Hepatocyte (in vitro differentiated cells): ENCODE data around the gene PRR19.

ENCODE experiments used
- EZH2 ChIP-seq: fragments of 200-600 bp; sonication (generic); IDR thresholded peaks from 2 replicates; pipeline ENCODE4 v1.6.1; 2016; ENCODE audit warnings: antibody characterized with exemption, mild to moderate bottlenecking, borderline replicate concordance
- TF ChIP-seq, protein P1 (sequence below): fragments of 200-600 bp; sonication (generic); IDR thresholded peaks from 2 replicates; pipeline ENCODE4 v1.5.1; 2016; ENCODE audit warnings: antibody characterized with exemption, mild to moderate bottlenecking; ENCODE audit not compliant: poor library complexity

DNA sequence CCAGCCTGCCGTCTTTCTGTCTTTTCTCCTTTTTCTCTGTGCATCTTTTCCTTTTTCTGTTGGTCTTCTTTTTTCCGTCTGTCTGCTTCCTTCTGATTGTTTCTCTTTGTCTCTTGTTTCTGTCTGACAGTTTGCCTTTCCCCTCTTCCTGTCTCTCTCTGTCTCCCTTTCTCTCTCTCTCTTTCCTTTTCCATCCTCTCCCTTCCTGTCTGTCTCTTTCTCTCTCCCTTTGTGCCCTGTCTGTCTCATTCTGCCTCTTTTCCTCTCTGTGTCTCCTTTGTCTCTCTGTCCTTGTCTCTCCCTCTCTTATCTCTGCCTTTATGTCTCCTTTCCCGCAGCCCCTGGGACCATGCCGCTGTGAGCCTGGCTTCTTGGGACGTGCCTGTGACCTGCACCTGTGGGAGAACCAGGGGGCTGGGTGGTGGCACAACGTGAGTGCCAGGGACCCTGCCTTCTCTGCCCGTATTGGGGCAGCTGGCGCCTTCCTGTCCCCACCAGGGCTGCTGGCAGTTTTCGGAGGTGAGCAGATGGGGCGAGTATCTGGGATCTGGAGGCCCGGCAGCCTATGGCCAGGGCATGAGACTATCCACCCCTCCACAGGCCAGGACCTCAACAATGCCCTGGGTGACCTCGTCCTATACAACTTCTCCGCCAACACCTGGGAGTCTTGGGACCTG is 32.9 kb downstream of the PRR19 start:
- TF ChIP-seq, protein P1, sequence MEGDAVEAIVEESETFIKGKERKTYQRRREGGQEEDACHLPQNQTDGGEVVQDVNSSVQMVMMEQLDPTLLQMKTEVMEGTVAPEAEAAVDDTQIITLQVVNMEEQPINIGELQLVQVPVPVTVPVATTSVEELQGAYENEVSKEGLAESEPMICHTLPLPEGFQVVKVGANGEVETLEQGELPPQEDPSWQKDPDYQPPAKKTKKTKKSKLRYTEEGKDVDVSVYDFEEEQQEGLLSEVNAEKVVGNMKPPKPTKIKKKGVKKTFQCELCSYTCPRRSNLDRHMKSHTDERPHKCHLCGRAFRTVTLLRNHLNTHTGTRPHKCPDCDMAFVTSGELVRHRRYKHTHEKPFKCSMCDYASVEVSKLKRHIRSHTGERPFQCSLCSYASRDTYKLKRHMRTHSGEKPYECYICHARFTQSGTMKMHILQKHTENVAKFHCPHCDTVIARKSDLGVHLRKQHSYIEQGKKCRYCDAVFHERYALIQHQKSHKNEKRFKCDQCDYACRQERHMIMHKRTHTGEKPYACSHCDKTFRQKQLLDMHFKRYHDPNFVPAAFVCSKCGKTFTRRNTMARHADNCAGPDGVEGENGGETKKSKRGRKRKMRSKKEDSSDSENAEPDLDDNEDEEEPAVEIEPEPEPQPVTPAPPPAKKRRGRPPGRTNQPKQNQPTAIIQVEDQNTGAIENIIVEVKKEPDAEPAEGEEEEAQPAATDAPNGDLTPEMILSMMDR = no peak
- TF ChIP-seq EZH2 = no peak
